Mononuclear cell (primary cell): ENCODE results near the gene SACS. TPM values are rescaled to one million over a fixed set of nuclear protein-coding genes. Genes with fewer than 3 reads are reported as not detected.

Experiments used
- H3K27me3 ChIP-seq: 2 replicates; pipeline ENCODE4 v1.6.0; 2011; ENCODE audit warnings: low read length, control low read depth; ENCODE audit not compliant: insufficient read depth
- H3K4me1 ChIP-seq: 2 replicates; pipeline ENCODE4 v1.5.1; 2011; ENCODE audit warnings: mild to moderate bottlenecking, low read length, control low read depth; ENCODE audit not compliant: insufficient read depth
- H3K4me3 ChIP-seq: 2 replicates; pipeline ENCODE4 v1.5.1; 2011; ENCODE audit warnings: mild to moderate bottlenecking, low read length, moderate library complexity
- H3K9me3 ChIP-seq: 2 replicates; pipeline ENCODE4 v1.5.1; 2011; ENCODE audit warnings: low read depth, mild to moderate bottlenecking, control low read depth, low read length
- total RNA-seq: library from RNA; depleted of rRNA; stranded (reverse); fragments of >200 nt; gene quantifications from one replicate; pipeline ENCODE4 v1.2.3, GENCODE V29; 2012

Gene SACS
- 21.1 TPM for total RNA-seq

- H3K4me3 ChIP-seq = no peak within 1 kb of the TSS
- peaks cover 29% of the 10 kb centered on the region for H3K27me3 ChIP-seq
- H3K4me1 ChIP-seq = peaks cover 9% of the 10 kb centered on the region
- H3K9me3 ChIP-seq = no peaks in the 10 kb centered on the region
Measured at GRCh38 chr13:23433171-23434153, at the start of gene SACS. Gene SACS (minus strand): TSS chr13:23433702. CDS start chr13:23411239, 22,463 bp downstream.

- Histone ChIP-seq H3K4me3 (no peak overlapping the region), H3K9me3 (peaks cover 29% of the 10 kb centered on the region), H3K27me3 (peaks cover 2% of the 10 kb centered on the region), H3K4me1 (no peaks in the 10 kb centered on the region)
Measured at GRCh38 chr13:23480324-23480723, 46.8 kb upstream of the SACS start.

- H3K4me1 ChIP-seq = no peaks in the 10 kb centered on the region
- no peak overlapping the region for H3K4me3 ChIP-seq
- peaks cover 29% of the 10 kb centered on the region for H3K9me3 ChIP-seq
- peaks cover 2% of the 10 kb centered on the region for H3K27me3 ChIP-seq
Measured at GRCh38 chr13:23477101-23477500, 43.6 kb upstream of the SACS start.

GRCh38 chr13:23473221-23473620 lies 39.7 kb upstream of the SACS start:
- peaks cover 2% of the 10 kb centered on the region for H3K27me3 ChIP-seq
- H3K4me3 ChIP-seq = no peak overlapping the region
- H3K9me3 ChIP-seq = no peaks in the 10 kb centered on the region
- H3K4me1 ChIP-seq = no peaks in the 10 kb centered on the region

GRCh38 chr13:23472189-23472588 lies 38.7 kb upstream of the SACS start:
- Histone ChIP-seq H3K27me3 (peaks cover 2% of the 10 kb centered on the region), H3K4me1 (no peaks in the 10 kb centered on the region), H3K4me3 (no peak overlapping the region), H3K9me3 (no peaks in the 10 kb centered on the region)

GRCh38 chr13:23470790-23471614 lies 37.5 kb upstream of the SACS start:
- Histone ChIP-seq H3K4me1 (peaks cover 10% of the 10 kb centered on the region), H3K4me3 (no peak overlapping the region), H3K9me3 (no peaks in the 10 kb centered on the region), H3K27me3 (peaks cover 2% of the 10 kb centered on the region)

- Histone ChIP-seq H3K9me3 (no peaks in the 10 kb centered on the region), H3K27me3 (no peaks in the 10 kb centered on the region), H3K4me1 (peaks cover 12% of the 10 kb centered on the region), H3K4me3 (no peak overlapping the region)
Measured at GRCh38 chr13:23469951-23470421, 36.5 kb upstream of the SACS start.

GRCh38 chr13:23468811-23469210 lies 35.3 kb upstream of the SACS start:
- Histone ChIP-seq H3K4me3 (no peak overlapping the region), H3K9me3 (no peaks in the 10 kb centered on the region), H3K4me1 (peaks cover 12% of the 10 kb centered on the region), H3K27me3 (no peaks in the 10 kb centered on the region)

- no peaks in the 10 kb centered on the region for H3K9me3 ChIP-seq
- H3K27me3 ChIP-seq = no peaks in the 10 kb centered on the region
- H3K4me1 ChIP-seq = peaks cover 12% of the 10 kb centered on the region
Measured at GRCh38 chr13:23467932-23468278, 34.4 kb upstream of the SACS start.

GRCh38 chr13:23467048-23467931 lies 33.8 kb upstream of the SACS start:
- H3K9me3 ChIP-seq = no peaks in the 10 kb centered on the region
- no peak overlapping the region for H3K4me3 ChIP-seq
- no peaks in the 10 kb centered on the region for H3K27me3 ChIP-seq
- H3K4me1 ChIP-seq = peaks cover 15% of the 10 kb centered on the region

More at GRCh38 chr13:23467932-23468278, 34.4 kb upstream of the SACS start:
- no peak overlapping the region for H3K4me3 ChIP-seq

GRCh38 chr13:23466144-23467002 lies 32.9 kb upstream of the SACS start:
- Histone ChIP-seq H3K27me3 (no peaks in the 10 kb centered on the region), H3K9me3 (no peaks in the 10 kb centered on the region), H3K4me1 (peaks cover 19% of the 10 kb centered on the region), H3K4me3 (peak overlapping the region; percentile 27)

- no peaks in the 10 kb centered on the region for H3K27me3 ChIP-seq
- H3K9me3 ChIP-seq = no peaks in the 10 kb centered on the region
- no peak overlapping the region for H3K4me3 ChIP-seq
- peaks cover 42% of the 10 kb centered on the region for H3K4me1 ChIP-seq
Measured at GRCh38 chr13:23463661-23464060, 30.2 kb upstream of the SACS start.

- Histone ChIP-seq H3K4me1 (peaks cover 42% of the 10 kb centered on the region), H3K4me3 (no peak overlapping the region), H3K9me3 (no peaks in the 10 kb centered on the region), H3K27me3 (no peaks in the 10 kb centered on the region)
Measured at GRCh38 chr13:23462815-23463559, 29.5 kb upstream of the SACS start.
